PFSK-1 (cell line): ENCODE data around the gene GIN1.

Source experiments
- FOXP2 ChIP-seq: optimal IDR thresholded peaks from 2 replicates; pipeline ENCODE3; 2011; ENCODE audit warnings: borderline replicate concordance, control low read depth, inconsistent platforms; ENCODE audit not compliant: insufficient read depth; ENCODE audit errors: extremely low read length, extremely low read depth
- POLR2AphosphoS5 ChIP-seq: IDR thresholded peaks from 2 replicates; pipeline ENCODE4 v1.6.1; 2012; ENCODE audit warnings: low read depth, mild to moderate bottlenecking, control low read depth, low read length, moderate library complexity
- SIN3A ChIP-seq: IDR thresholded peaks from 2 replicates; pipeline ENCODE4 v1.6.1; 2012; ENCODE audit warnings: mild to moderate bottlenecking, low read length, moderate library complexity, borderline replicate concordance; ENCODE audit not compliant: insufficient read depth
- TAF1 ChIP-seq: IDR thresholded peaks from 2 replicates; pipeline ENCODE4 v1.6.1; 2012; ENCODE audit warnings: low read length, control low read depth, borderline replicate concordance; ENCODE audit not compliant: insufficient read depth
- TF ChIP-seq, protein P1 (sequence below), 2 experiments: IDR thresholded peaks; 2 replicates each; pipeline versions ENCODE4 v1.6.1 to v1.8.0; 2011 to 2012; ENCODE audit warnings: low read depth in 2 of 2, low read length in 2 of 2, control low read depth in 1 of 2, inconsistent platforms in 1 of 2, mild to moderate bottlenecking in 1 of 2, moderate library complexity in 1 of 2; ENCODE audit not compliant: insufficient read depth in 1 of 2

GIN1 gene

DNA sequence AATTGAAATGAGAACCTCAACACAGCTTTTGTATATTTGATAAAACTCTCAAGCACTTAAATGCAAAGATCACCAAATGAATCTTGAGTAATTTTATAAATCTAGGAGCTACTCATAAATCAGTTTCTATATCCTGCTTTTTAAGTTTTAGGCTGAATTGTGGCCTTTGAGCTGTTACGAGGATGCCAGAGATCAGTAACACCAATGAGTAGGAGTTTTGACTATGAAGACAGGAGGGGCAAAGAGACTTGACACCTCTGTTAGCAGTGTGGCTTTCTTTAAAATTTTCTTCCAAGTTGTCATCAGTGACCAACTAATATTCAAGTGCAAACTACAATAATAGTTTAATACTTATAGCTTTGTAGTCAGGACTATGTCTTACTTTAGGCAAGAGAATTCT is 12.7 kb upstream of the GIN1 start:
- TF ChIP-seq SIN3A (no peak), POLR2AphosphoS5 (no peak), FOXP2 (no peak), TAF1 (no peak)
- TF ChIP-seq, protein P1, sequence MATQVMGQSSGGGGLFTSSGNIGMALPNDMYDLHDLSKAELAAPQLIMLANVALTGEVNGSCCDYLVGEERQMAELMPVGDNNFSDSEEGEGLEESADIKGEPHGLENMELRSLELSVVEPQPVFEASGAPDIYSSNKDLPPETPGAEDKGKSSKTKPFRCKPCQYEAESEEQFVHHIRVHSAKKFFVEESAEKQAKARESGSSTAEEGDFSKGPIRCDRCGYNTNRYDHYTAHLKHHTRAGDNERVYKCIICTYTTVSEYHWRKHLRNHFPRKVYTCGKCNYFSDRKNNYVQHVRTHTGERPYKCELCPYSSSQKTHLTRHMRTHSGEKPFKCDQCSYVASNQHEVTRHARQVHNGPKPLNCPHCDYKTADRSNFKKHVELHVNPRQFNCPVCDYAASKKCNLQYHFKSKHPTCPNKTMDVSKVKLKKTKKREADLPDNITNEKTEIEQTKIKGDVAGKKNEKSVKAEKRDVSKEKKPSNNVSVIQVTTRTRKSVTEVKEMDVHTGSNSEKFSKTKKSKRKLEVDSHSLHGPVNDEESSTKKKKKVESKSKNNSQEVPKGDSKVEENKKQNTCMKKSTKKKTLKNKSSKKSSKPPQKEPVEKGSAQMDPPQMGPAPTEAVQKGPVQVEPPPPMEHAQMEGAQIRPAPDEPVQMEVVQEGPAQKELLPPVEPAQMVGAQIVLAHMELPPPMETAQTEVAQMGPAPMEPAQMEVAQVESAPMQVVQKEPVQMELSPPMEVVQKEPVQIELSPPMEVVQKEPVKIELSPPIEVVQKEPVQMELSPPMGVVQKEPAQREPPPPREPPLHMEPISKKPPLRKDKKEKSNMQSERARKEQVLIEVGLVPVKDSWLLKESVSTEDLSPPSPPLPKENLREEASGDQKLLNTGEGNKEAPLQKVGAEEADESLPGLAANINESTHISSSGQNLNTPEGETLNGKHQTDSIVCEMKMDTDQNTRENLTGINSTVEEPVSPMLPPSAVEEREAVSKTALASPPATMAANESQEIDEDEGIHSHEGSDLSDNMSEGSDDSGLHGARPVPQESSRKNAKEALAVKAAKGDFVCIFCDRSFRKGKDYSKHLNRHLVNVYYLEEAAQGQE (IDR thresholded peaks at IDR 0.05; ENCODE audit: insufficient read depth in 1 of 2, low read depth in 2 of 2, low read length in 2 of 2), result no peak

DNA sequence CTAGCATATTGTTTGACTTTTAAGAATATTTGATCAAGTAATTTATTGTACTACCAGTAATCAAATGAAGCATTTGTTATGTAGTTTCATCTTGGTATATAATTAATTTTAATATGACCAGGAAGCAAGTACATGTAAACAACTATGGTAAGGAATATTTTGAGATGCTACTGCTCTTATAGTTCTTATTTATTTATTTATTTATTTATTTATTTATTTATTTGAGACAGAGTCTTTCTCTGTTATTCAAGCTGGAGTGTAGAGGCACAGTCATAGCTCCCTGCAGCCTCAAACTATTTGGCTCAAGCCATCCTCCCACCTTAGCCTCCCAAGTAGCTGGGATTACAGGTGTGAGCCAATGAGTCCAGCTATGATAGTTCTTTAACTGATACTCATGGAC is 8.3 kb upstream of the GIN1 start:
- TF ChIP-seq SIN3A (no peak), TAF1 (no peak), POLR2AphosphoS5 (no peak)
- TF ChIP-seq, protein P1 (IDR thresholded peaks at IDR 0.05; ENCODE audit: insufficient read depth in 1 of 2, low read depth in 2 of 2, low read length in 2 of 2), result no peak

DNA sequence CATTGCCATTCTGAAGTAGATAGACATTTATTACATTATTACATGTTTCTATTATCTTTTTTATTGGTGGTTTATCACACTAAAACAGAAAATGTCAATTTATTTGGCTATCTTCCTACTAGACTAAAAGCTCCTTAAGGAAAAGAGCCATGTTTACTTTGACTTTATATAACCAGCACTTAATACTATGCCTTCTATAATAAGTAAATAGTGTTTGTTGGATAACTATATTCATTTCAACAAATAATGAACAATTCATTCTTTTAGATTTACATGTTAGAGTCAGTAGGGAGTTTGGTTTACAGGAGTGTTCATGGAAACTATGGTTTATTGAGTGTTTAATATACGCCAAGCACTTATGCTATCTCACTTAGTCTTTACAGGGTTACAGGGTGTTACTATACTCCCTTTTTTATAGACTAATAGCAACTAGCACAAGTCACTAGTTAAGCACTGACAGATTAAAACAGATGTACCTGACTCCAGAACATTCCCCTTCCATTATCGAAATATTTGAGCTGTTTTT is 7.4 kb upstream of the GIN1 start:
- TF ChIP-seq POLR2AphosphoS5, result no peak
- no peak for TF ChIP-seq FOXP2
- no peak for TF ChIP-seq SIN3A
- no peak for TF ChIP-seq TAF1
- TF ChIP-seq, protein P1 (IDR thresholded peaks at IDR 0.05; ENCODE audit: insufficient read depth in 1 of 2, low read depth in 2 of 2, low read length in 2 of 2), result no peak

DNA sequence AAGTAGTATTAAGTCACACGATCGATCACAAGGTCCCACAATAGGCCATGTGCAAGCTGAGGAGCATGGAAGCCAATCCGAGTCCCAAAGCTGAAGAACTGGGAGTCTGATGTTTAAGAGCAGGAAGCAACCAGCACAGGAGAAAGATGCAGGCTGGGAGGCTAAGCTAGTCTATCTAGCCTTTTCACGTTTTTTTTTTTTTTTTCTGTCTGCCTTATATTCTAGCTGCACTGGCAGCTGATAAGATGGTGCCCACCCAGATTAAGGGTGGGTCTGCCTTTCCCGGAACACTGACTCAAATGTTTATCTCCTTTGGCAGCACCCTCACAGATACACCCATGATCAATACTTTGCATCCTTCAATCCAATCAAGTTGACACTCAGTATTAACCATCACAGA is 6.6 kb upstream of the GIN1 start:
- TF ChIP-seq SIN3A (no peak), FOXP2 (no peak), TAF1 (no peak), POLR2AphosphoS5 (no peak)
- TF ChIP-seq, protein P1 (IDR thresholded peaks at IDR 0.05; ENCODE audit: insufficient read depth in 1 of 2, low read depth in 2 of 2, low read length in 2 of 2), result no peak

DNA sequence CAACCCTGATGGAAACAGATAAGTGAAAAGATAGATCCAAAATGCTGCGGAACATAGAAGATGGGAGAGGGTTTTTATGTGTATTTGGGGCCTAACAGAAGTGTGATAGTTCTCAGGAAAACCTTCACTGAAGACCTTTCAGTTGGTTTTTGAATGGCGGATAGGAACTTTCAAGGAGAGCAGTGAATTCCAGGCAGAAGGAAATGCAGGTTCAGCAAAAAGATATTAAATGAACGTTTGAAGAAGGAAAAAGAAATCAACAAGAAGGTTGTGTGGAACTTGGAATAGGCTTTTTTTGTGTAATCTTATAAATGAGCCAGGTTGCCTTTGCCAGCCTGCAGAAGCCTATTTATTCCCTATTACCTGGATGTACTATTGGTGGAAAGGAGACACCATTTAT is 2.3 kb upstream of the GIN1 start:
- no peak for TF ChIP-seq FOXP2
- no peak for TF ChIP-seq SIN3A
- TF ChIP-seq POLR2AphosphoS5, result no peak
- TF ChIP-seq TAF1, result no peak
- TF ChIP-seq, protein P1 (IDR thresholded peaks at IDR 0.05; ENCODE audit: insufficient read depth in 1 of 2, low read depth in 2 of 2, low read length in 2 of 2), result no peak
